Posterior vena cava (tissue), 2 donors: ENCODE measurements around the gene LRTM2. TPM values are rescaled to one million over a fixed set of nuclear protein-coding genes. Genes with fewer than 3 reads are reported as not detected.

Source experiments
- total RNA-seq, 2 donors: library from RNA; stranded (reverse); fragmentation: NEBNext Ultra II Directional; extraction: Animal tissue kit (Norgen Biotek cat#: 25700); gene quantifications; one replicate each; pipeline ENCODE4 v1.2.1, GENCODE V29; 2021
- donor health status: DM: yes; HTN: yes; CAD: no.
- donor health status: DM: yes; HTN: yes; CAD: no.

Gene LRTM2
- total RNA-seq, 2 donors from 2014 or later, result not detected

Other genes starting within 250 kb of the LRTM2 start
- gene FBXL14, start 226.0 kb upstream of the LRTM2 start, total RNA-seq, result 1 to 10 TPM; 6.3 to 7.3 TPM
- gene WNT5B, start 191.3 kb upstream of the LRTM2 start, total RNA-seq, result 10 to 100 TPM; 10.1 to 12.8 TPM
- 10 to 100 TPM; 31.9 to 40.1 TPM for gene ADIPOR2, start 129.5 kb upstream of the LRTM2 start, total RNA-seq
- gene CACNA2D4, start 98.1 kb downstream of the LRTM2 start, total RNA-seq, result 1 to 10 TPM; 5.9 to 7.3 TPM
- 10 to 100 TPM; 14.6 to 18.0 TPM for gene DCP1B, start 183.9 kb downstream of the LRTM2 start, total RNA-seq
- gene CACNA1C, start 232.4 kb downstream of the LRTM2 start, total RNA-seq, result 10 to 100 TPM; 71.3 to 71.8 TPM